ENCODE data around the gene ZNF565. TPM values are rescaled to one million over a fixed set of nuclear protein-coding genes. Genes with fewer than 3 reads are reported as not detected.
"Not testable (repeated sequence)": the region's sequence is repeated elsewhere in the genome, so short reads cannot be mapped to it uniquely, and the experiment has no call there.

ZNF565 gene
- total RNA-seq, 1 donor from 2014 or later, result 8.9 TPM

GRCh38 chr19:36209372-36209771 is 5.1 kb downstream of the ZNF565 start:
- DNase-seq (ENCODE audit: low spot score in 2 of 2, unreplicated experiment in 2 of 2), result no peak
- Mint-ChIP-seq H3K4me3 (no peak overlapping the region), H3K9me3 (no peaks in the 10 kb centered on the region), H3K36me3 (no peaks in the 10 kb centered on the region), H3K4me1 (no peaks in the 10 kb centered on the region), H3K27ac (no peak overlapping the region), H3K27me3 (ENCODE audit: low read depth) (no peaks in the 10 kb centered on the region)
- TF ChIP-seq, protein P1, sequence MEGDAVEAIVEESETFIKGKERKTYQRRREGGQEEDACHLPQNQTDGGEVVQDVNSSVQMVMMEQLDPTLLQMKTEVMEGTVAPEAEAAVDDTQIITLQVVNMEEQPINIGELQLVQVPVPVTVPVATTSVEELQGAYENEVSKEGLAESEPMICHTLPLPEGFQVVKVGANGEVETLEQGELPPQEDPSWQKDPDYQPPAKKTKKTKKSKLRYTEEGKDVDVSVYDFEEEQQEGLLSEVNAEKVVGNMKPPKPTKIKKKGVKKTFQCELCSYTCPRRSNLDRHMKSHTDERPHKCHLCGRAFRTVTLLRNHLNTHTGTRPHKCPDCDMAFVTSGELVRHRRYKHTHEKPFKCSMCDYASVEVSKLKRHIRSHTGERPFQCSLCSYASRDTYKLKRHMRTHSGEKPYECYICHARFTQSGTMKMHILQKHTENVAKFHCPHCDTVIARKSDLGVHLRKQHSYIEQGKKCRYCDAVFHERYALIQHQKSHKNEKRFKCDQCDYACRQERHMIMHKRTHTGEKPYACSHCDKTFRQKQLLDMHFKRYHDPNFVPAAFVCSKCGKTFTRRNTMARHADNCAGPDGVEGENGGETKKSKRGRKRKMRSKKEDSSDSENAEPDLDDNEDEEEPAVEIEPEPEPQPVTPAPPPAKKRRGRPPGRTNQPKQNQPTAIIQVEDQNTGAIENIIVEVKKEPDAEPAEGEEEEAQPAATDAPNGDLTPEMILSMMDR (IDR thresholded peaks at IDR 0.05; ENCODE audit: unreplicated experiment), result no peak

GRCh38 chr19:36207605-36208252 is 6.7 kb downstream of the ZNF565 start:
- DNase-seq (ENCODE audit: low spot score in 2 of 2, unreplicated experiment in 2 of 2), result no peak
- no peaks in the 10 kb centered on the region for H3K9me3 Mint-ChIP-seq
- no peaks in the 10 kb centered on the region for H3K27me3 Mint-ChIP-seq (ENCODE audit: low read depth)
- peaks cover 3% of the 10 kb centered on the region for H3K36me3 Mint-ChIP-seq
- H3K27ac Mint-ChIP-seq, result no peak overlapping the region
- no peak overlapping the region for H3K4me3 Mint-ChIP-seq
- H3K4me1 Mint-ChIP-seq, result no peaks in the 10 kb centered on the region
- TF ChIP-seq, protein P1 (IDR thresholded peaks at IDR 0.05; ENCODE audit: unreplicated experiment), result no peak

DNA sequence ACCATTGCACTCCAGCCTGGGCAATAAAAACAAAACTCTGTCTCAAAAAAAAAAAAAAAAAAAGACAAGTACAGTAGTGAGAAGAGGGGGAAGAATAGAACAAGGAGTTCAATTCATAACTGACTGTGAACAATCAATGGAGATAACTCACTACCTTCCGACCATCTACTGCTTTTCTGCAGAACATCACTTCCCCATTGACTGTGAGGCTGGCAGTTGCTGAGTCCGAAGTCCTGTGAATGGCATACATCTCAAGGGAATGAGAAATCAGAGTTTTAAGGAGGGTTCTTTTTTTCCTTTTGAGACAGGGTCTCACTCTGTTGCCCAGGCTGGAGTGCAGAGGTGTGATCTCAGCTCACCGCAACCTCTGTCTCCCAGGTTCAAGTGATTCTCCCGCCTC is 11.2 kb downstream of the ZNF565 start:
- Mint-ChIP-seq H3K27me3 (ENCODE audit: low read depth) (no peaks in the 10 kb centered on the region), H3K9me3 (no peaks in the 10 kb centered on the region), H3K27ac (no peak overlapping the region), H3K36me3 (peaks cover 6% of the 10 kb centered on the region), H3K4me3 (no peak overlapping the region), H3K4me1 (no peaks in the 10 kb centered on the region)
- no peak for DNase-seq (ENCODE audit: low spot score in 2 of 2, unreplicated experiment in 2 of 2)
- TF ChIP-seq, protein P1 (IDR thresholded peaks at IDR 0.05; ENCODE audit: unreplicated experiment), result no peak

DNA sequence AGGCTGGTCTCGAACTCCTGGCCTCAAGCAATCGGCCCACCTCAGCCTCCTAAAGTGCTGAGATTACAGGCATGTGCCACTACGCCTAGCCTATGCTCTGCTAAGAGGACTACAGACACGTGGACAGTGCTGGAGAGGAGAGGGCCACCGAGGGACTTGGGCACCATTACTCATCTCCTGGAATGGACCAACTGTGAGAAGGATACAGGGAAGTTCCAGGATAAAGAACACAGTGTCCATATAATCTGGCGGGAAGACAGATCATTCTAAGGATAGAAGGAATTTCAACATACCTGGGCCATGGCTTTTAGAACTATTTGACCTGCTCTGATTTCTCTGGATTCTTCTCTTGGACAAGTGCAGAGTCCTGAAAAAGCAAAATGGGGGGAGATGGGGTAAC is 12.8 kb downstream of the ZNF565 start:
- Mint-ChIP-seq H3K36me3 (peaks cover 10% of the 10 kb centered on the region), H3K4me3 (no peak overlapping the region), H3K4me1 (no peaks in the 10 kb centered on the region), H3K9me3 (no peaks in the 10 kb centered on the region), H3K27me3 (ENCODE audit: low read depth) (no peaks in the 10 kb centered on the region), H3K27ac (no peak overlapping the region)
- TF ChIP-seq, protein P1 (IDR thresholded peaks at IDR 0.05; ENCODE audit: unreplicated experiment), result no peak
- DNase-seq (ENCODE audit: low spot score in 2 of 2, unreplicated experiment in 2 of 2), result no peak

- no peak overlapping the region for H3K4me3 Mint-ChIP-seq
- H3K27ac Mint-ChIP-seq, result no peak overlapping the region
- H3K9me3 Mint-ChIP-seq, result no peaks in the 10 kb centered on the region
- TF ChIP-seq, protein P1 (IDR thresholded peaks at IDR 0.05; ENCODE audit: unreplicated experiment), result no peak
- H3K36me3 Mint-ChIP-seq, result peaks cover 18% of the 10 kb centered on the region
- H3K27me3 Mint-ChIP-seq (ENCODE audit: low read depth), result no peaks in the 10 kb centered on the region
- no peaks in the 10 kb centered on the region for H3K4me1 Mint-ChIP-seq
- no peak for DNase-seq (ENCODE audit: low spot score in 2 of 2, unreplicated experiment in 2 of 2)
Measured at GRCh38 chr19:36198119-36198518, 16.3 kb downstream of the ZNF565 start.

- Mint-ChIP-seq H3K4me3 (no peak overlapping the region), H3K36me3 (peaks cover 24% of the 10 kb centered on the region), H3K27me3 (ENCODE audit: low read depth) (no peaks in the 10 kb centered on the region), H3K9me3 (no peaks in the 10 kb centered on the region), H3K27ac (no peak overlapping the region), H3K4me1 (no peaks in the 10 kb centered on the region)
- TF ChIP-seq, protein P1 (IDR thresholded peaks at IDR 0.05; ENCODE audit: unreplicated experiment), result no peak
- DNase-seq (ENCODE audit: low spot score in 2 of 2, unreplicated experiment in 2 of 2), result no peak
Measured at GRCh38 chr19:36196249-36196648, 18.2 kb downstream of the ZNF565 start.

DNA sequence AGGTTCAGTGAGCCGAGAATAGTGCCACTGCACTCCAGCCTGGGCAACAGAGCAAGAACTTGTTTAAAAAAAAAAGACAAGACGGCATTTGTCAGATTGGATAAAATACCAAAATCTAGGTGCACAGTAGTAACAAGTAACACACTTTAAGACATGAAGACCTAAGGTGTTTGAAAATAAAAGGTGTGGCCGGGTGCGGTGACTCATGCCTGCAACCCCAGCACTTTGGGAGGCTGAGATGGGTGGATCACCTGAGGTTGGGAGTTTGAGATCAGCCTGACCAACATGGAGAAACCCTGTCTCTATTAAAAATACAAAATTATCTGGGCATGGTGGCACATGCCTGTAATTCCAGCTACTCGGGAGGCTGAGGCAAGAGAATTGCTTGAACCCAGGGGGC is 27.7 kb downstream of the ZNF565 start:
- peaks cover 12% of the 10 kb centered on the region for H3K4me1 Mint-ChIP-seq
- H3K4me3 Mint-ChIP-seq; H3K27ac Mint-ChIP-seq; H3K27me3 Mint-ChIP-seq (ENCODE audit: low read depth); H3K9me3 Mint-ChIP-seq; DNase-seq (ENCODE audit: low spot score in 2 of 2, unreplicated experiment in 2 of 2): not testable (repeated sequence)
- peaks cover 15% of the 10 kb centered on the region for H3K36me3 Mint-ChIP-seq

Data from mesothelial cell of epicardium (in vitro differentiated cells).